H1 (cell line): Measurements from ENCODE around the gene DIS3L. TPM values are rescaled to one million over a fixed set of nuclear protein-coding genes. Genes with fewer than 3 reads are reported as not detected.

ENCODE experiments used
- CTCF ChIA-PET: fragments of 300-600 bp; sonication (Branson Sonifier 250); formaldehyde crosslinking; loops from one replicate; lab custom pipeline; 2021; ENCODE audit not compliant: partially characterized antibody; lab: Charles Lee
- POLR2A ChIA-PET: fragments of 300-600 bp; sonication (Branson Sonifier 250); formaldehyde crosslinking; loops from one replicate; lab custom pipeline; 2021; ENCODE audit warnings: inconsistent platforms; ENCODE audit not compliant: partially characterized antibody; lab: Charles Lee
- DNase-seq, 2 experiments: peaks; one replicate each; pipeline versions ENCODE4 v3.0.0 to v3.0.0-alpha.2; 2010 to 2022; ENCODE audit warnings: low spot score in 2 of 2, low read depth in 1 of 2, mixed read lengths in 1 of 2
- FAIRE-seq: peaks from 2 replicates; lab custom pipeline; 2011; peaks lifted over from hg19 to GRCh38; lab: Jason Lieb, UNC
- H2AFZ ChIP-seq: 2 replicates; pipeline ENCODE4 v1.8.1; 2012; ENCODE audit warnings: low read length, inconsistent platforms
- H2AK5ac ChIP-seq: 2 replicates; pipeline ENCODE4 v1.6.1; 2013; ENCODE audit warnings: low read depth, low read length
- H2BK120ac ChIP-seq: replicated peaks from 2 replicates; pipeline ENCODE3; 2013; ENCODE audit warnings: low read depth, low read length, inconsistent platforms
- H2BK12ac ChIP-seq: 2 replicates; pipeline ENCODE4 v1.6.1; 2013; ENCODE audit warnings: low read depth, low read length
- H2BK15ac ChIP-seq: 2 replicates; pipeline ENCODE4 v1.6.1; 2013; ENCODE audit warnings: low read length
- H2BK20ac ChIP-seq: 2 replicates; pipeline ENCODE4 v1.6.1; 2013; ENCODE audit warnings: low read length
- H2BK5ac ChIP-seq: 2 replicates; pipeline ENCODE4 v1.6.1; 2013; ENCODE audit warnings: low read depth, low read length
- H3K14ac ChIP-seq: 2 replicates; pipeline ENCODE4 v1.6.1; 2013; ENCODE audit warnings: inconsistent platforms; ENCODE audit not compliant: insufficient read length
- H3K18ac ChIP-seq: 2 replicates; pipeline ENCODE4 v1.6.1; 2013; ENCODE audit warnings: low read length; ENCODE audit errors: extremely low read depth
- H3K23ac ChIP-seq: 2 replicates; pipeline ENCODE4 v1.6.1; 2013; ENCODE audit warnings: inconsistent platforms; ENCODE audit not compliant: insufficient read length
- H3K23me2 ChIP-seq: 2 replicates; pipeline ENCODE4 v1.6.1; 2013; ENCODE audit warnings: low read depth, low read length
- H3K27ac ChIP-seq: 2 replicates; pipeline ENCODE4 v1.6.1; 2011; ENCODE audit warnings: low read depth, low read length, inconsistent platforms
- H3K27me3 ChIP-seq, 4 experiments: replicated peaks in 1 of 4; 1 replicate in 1 of 4; 2 replicates in 3 of 4; pipeline versions ENCODE4 v1.6.1 to v1.8.1; 2011 to 2013; ENCODE audit warnings: low read length in 3 of 4, mild to moderate bottlenecking in 3 of 4, inconsistent platforms in 2 of 4, mixed read lengths in 2 of 4, moderate library complexity in 1 of 4; ENCODE audit not compliant: control insufficient read depth in 3 of 4, insufficient read depth in 3 of 4; ENCODE audit errors: extremely low read depth in 1 of 4
- H3K36me3 ChIP-seq, 4 experiments: 2 replicates each; pipeline versions ENCODE4 v1.6.1 to v1.8.1; 2011 to 2013; ENCODE audit warnings: mild to moderate bottlenecking in 4 of 4, low read length in 3 of 4, moderate library complexity in 2 of 4, control low read depth in 1 of 4, inconsistent platforms in 1 of 4; ENCODE audit not compliant: insufficient read depth in 4 of 4, control insufficient read depth in 2 of 4
- H3K4ac ChIP-seq: replicated peaks from 2 replicates; pipeline ENCODE3; 2013; ENCODE audit warnings: low read length, low read depth, mixed read lengths, inconsistent platforms; ENCODE audit not compliant: insufficient read length
- H3K4me1 ChIP-seq, 4 experiments: replicated peaks in 1 of 4; 1 replicate in 1 of 4; 2 replicates in 3 of 4; pipeline versions ENCODE4 v1.6.1 to v1.8.1; 2011 to 2013; ENCODE audit warnings: low read length in 3 of 4, inconsistent platforms in 2 of 4, mixed read lengths in 1 of 4; ENCODE audit not compliant: insufficient read depth in 4 of 4, control insufficient read depth in 3 of 4
- H3K4me2 ChIP-seq, 2 experiments: 2 replicates each; pipeline versions ENCODE4 v1.6.1 to v1.8.1; 2011 to 2013; ENCODE audit warnings: low read depth in 2 of 2, low read length in 2 of 2, control low read depth in 1 of 2, inconsistent platforms in 1 of 2, mild to moderate bottlenecking in 1 of 2; ENCODE audit not compliant: insufficient read depth in 1 of 2
- H3K4me3 ChIP-seq, 4 experiments: fragments of 200-600, 300-600 bp in 1 of 4; sonication (generic), shearing (Covaris generic), sonication (Bioruptor Twin) in 1 of 4; 2 replicates each; pipeline versions ENCODE4 v1.5.1 to v1.8.1; 2011 to 2016; ENCODE audit warnings: low read length in 4 of 4, low read depth in 3 of 4, control low read depth in 2 of 4, inconsistent platforms in 2 of 4, mild to moderate bottlenecking in 2 of 4, mixed read lengths in 1 of 4, moderate library complexity in 1 of 4; ENCODE audit not compliant: insufficient read depth in 2 of 4; ENCODE audit errors: extremely low read depth in 1 of 4
- H3K56ac ChIP-seq: replicated peaks from 2 replicates; pipeline ENCODE3; 2013; ENCODE audit warnings: low read depth, mild to moderate bottlenecking, mixed read lengths, low read length, inconsistent platforms; ENCODE audit not compliant: insufficient read length
- H3K79me1 ChIP-seq: 2 replicates; pipeline ENCODE4 v1.6.1; 2013; ENCODE audit warnings: low read depth, low read length, control low read depth
- H3K79me2 ChIP-seq, 2 experiments: 2 replicates each; pipeline versions ENCODE4 v1.6.1 to v1.8.1; 2012 to 2013; ENCODE audit warnings: low read length in 2 of 2, mild to moderate bottlenecking in 2 of 2, inconsistent platforms in 1 of 2; ENCODE audit not compliant: insufficient read depth in 2 of 2, control insufficient read depth in 1 of 2
- H3K9ac ChIP-seq, 4 experiments: replicated peaks in 1 of 4; 1 replicate in 1 of 4; 2 replicates in 3 of 4; pipeline versions ENCODE4 v1.6.1 to v1.8.1; 2011 to 2013; ENCODE audit warnings: low read depth in 3 of 4, low read length in 3 of 4, control low read depth in 2 of 4, mild to moderate bottlenecking in 2 of 4, moderate library complexity in 2 of 4, inconsistent platforms in 1 of 4; ENCODE audit errors: extremely low read depth in 1 of 4
- H3K9me3 ChIP-seq, 2 experiments: 2 replicates each; pipeline versions ENCODE4 v1.6.1 to v1.8.1; 2012 to 2013; ENCODE audit warnings: mild to moderate bottlenecking in 2 of 2, moderate library complexity in 2 of 2, control low read depth in 1 of 2, inconsistent platforms in 1 of 2, low read depth in 1 of 2, low read length in 1 of 2, mixed read lengths in 1 of 2; ENCODE audit not compliant: insufficient read depth in 2 of 2
- H4K20me1 ChIP-seq, 2 experiments: replicated peaks in 1 of 2; 2 replicates each; pipeline versions ENCODE3 to v1.8.1; 2011 to 2013; ENCODE audit warnings: inconsistent platforms in 2 of 2, low read length in 2 of 2, mild to moderate bottlenecking in 1 of 2; ENCODE audit not compliant: insufficient read depth in 2 of 2, control insufficient read depth in 1 of 2
- H4K5ac ChIP-seq: 2 replicates; pipeline ENCODE4 v1.6.1; 2013; ENCODE audit warnings: low read length, low read depth, mixed read lengths, inconsistent platforms; ENCODE audit not compliant: insufficient read length
- H4K8ac ChIP-seq: 2 replicates; pipeline ENCODE4 v1.8.0; 2013; ENCODE audit warnings: mild to moderate bottlenecking, moderate library complexity, low read length, inconsistent platforms; ENCODE audit not compliant: insufficient read depth; ENCODE audit errors: extremely low read depth
- H4K91ac ChIP-seq: replicated peaks from 2 replicates; pipeline ENCODE3; 2013; ENCODE audit warnings: low read length, mixed read lengths, inconsistent platforms; ENCODE audit not compliant: insufficient read length
- CEBPB ChIP-seq: IDR thresholded peaks from 2 replicates; pipeline ENCODE4 v1.6.1; 2012; ENCODE audit warnings: low read depth, low read length
- CHD1 ChIP-seq: IDR thresholded peaks from 2 replicates; pipeline ENCODE4 v1.6.1; 2012; ENCODE audit warnings: low read depth, low read length, improper control_type of control experiment
- EP300 ChIP-seq, 2 experiments: IDR thresholded peaks; 1 replicate in 1 of 2; 2 replicates in 1 of 2; pipeline ENCODE4 v1.6.1; 2011 to 2012; ENCODE audit warnings: low read depth in 2 of 2, low read length in 2 of 2, mild to moderate bottlenecking in 2 of 2, borderline replicate concordance in 1 of 2, inconsistent platforms in 1 of 2, moderate library complexity in 1 of 2
- FOSL1 ChIP-seq: IDR thresholded peaks from 2 replicates; pipeline ENCODE4 v1.6.1; 2011; ENCODE audit warnings: mild to moderate bottlenecking, low read depth, low read length, moderate library complexity; ENCODE audit not compliant: insufficient read depth
- KDM4A ChIP-seq: IDR thresholded peaks from one replicate; pipeline ENCODE4 v1.7.1; 2012; ENCODE audit warnings: low read depth, mild to moderate bottlenecking, moderate library complexity, low read length, inconsistent platforms; ENCODE audit not compliant: severe bottlenecking
- NRF1 ChIP-seq: IDR thresholded peaks from 2 replicates; pipeline ENCODE4 v1.6.1; 2011; ENCODE audit warnings: mild to moderate bottlenecking, low read depth, low read length, improper control_type of control experiment
- POLR2AphosphoS5 ChIP-seq: IDR thresholded peaks from 2 replicates; pipeline ENCODE4 v1.6.1; 2011; ENCODE audit warnings: low read depth, low read length
- POU5F1 ChIP-seq: IDR thresholded peaks from 2 replicates; pipeline ENCODE4 v1.6.1; 2011; ENCODE audit warnings: low read depth, mild to moderate bottlenecking, low read length, moderate library complexity
- SP4 ChIP-seq: IDR thresholded peaks from 2 replicates; pipeline ENCODE4 v1.6.1; 2012; ENCODE audit warnings: low read length, inconsistent platforms
- WGBS, 2 experiments: shearing (Covaris generic) in 1 of 2; methylation state at CpG; one replicate each; pipeline versions ENCODE4 v1.1.6 to v1.1.7; 2013 to 2015; ENCODE audit warnings: low lambda C conversion rate in 2 of 2, mixed read lengths in 2 of 2, inconsistent platforms in 1 of 2, low coverage in 1 of 2, missing lambda C conversion rate in 1 of 2; ENCODE audit not compliant: insufficient replicate concordance in 2 of 2, insufficient coverage in 1 of 2, insufficient read length in 1 of 2; ENCODE audit errors: extremely low coverage in 1 of 2, missing lambda C conversion rate in 1 of 2; 5-methylcytosine and 5-hydroxymethylcytosine counted together
- polyA plus RNA-seq, 7 experiments: library from polyadenylated mRNA; depleted of rRNA in 3 of 7; stranded (reverse) in 5 of 7; unstranded in 2 of 7; fragments of >200 nt in 5 of 7; fragments of 200-250 nt in 2 of 7; gene quantifications; 1 replicate in 5 of 7; 2 replicates in 1 of 7; 4 replicates in 1 of 7; pipeline versions ENCODE4 v1.2.1 to v1.2.3, GENCODE V29; 2011 to 2013; ENCODE audit warnings: missing spikeins in 2 of 7, mixed read lengths in 2 of 7
- total RNA-seq: library from RNA; stranded (reverse); fragmentation: NEBNext Ultra II Directional; extraction: Animal tissue kit (Norgen Biotek cat#: 25700); gene quantifications from 2 replicates; pipeline ENCODE4 v1.2.1, GENCODE V29; 2021
- TF ChIP-seq, protein P1 (sequence below): IDR thresholded peaks from 2 replicates; pipeline ENCODE4 v1.6.1; 2012; ENCODE audit warnings: inconsistent platforms

DIS3L gene
- total and polyA plus RNA-seq, 2 of the 8 experiments (the other 6 are each of a cell fraction or from before 2014, with no cell fraction given), result 8.7 to 25.0 TPM

DNA sequence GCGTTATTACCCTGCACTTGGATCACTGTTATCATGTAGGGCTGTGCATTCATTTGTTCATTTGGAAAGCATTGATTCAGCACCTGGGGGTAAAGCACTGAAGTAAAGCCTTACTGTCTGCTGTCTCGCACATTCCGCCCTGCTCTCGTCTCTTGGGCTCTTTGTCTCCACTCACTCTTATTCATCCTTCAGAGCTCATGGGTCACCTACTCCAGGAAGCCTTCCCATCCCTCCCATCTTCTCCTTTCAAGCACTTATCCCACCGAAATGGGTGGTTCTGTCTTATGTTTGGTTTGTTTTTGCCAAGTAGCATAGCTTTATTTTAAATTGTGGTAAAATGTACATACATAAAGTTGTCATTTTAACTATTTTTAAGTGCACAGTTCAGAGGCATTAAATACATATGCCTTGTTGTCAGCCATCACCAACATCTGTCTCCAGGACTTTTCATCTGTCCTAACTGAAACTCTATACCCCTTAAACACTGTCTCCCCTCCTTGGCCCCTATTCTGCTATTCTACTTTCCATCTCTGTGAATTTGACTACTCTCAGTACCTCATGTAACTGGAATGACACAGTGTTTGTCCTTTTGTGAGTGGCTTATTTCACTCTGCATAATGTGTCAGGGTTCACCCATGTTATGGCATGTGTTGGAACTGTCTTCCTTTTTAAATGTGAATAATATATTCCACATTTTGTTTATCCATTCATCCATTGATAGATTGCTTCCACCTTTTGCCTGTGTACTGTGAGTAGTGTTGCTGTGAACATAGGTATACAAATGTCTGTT, 9.3 kb downstream of the DIS3L start:
- Histone ChIP-seq H2BK15ac (no peak overlapping the region), H3K23ac (no peak overlapping the region), H4K20me1 (peaks cover 0 to 2% of the 10 kb centered on the region in 2 experiments), H3K56ac (no peak overlapping the region), H3K4me2 (no peak overlapping the region), H3K79me1 (no peaks in the 10 kb centered on the region; the same call in 1 of the 2 replicates), H3K23me2 (no peaks in the 10 kb centered on the region), H2AK5ac (no peak overlapping the region), H2BK20ac (no peak overlapping the region), H4K91ac (no peak overlapping the region), H2BK120ac (no peak overlapping the region), H4K8ac (no peak overlapping the region), H2BK12ac (no peak overlapping the region), H3K4ac (no peak overlapping the region), H3K9me3 (no peaks in the 10 kb centered on the region), H2BK5ac (no peak overlapping the region), H3K27ac (no peak overlapping the region), H4K5ac (no peak overlapping the region), H3K4me3 (no peak overlapping the region), H2AFZ (no peak overlapping the region), H3K9ac (no peak overlapping the region), H3K4me1 (peaks cover 0 to 2% (median 0%) of the 10 kb centered on the region in 4 experiments; a peak in 2 of 7 replicates), H3K79me2 (no peaks in the 10 kb centered on the region), H3K18ac (no peak overlapping the region), H3K36me3 (no peaks in the 10 kb centered on the region), H3K27me3 (no peaks in the 10 kb centered on the region), H3K14ac (no peak overlapping the region)
- DNase-seq (no peak), FAIRE-seq (no peak)
- POLR2A ChIA-PET, result interaction anchor here (0.9 to 1.2 kb wide), 3 partner anchors 9 to 202 kb away, joined by 3 to 6 read pairs (median 3); partner anchors contain the start of genes RPL4 and ZWILCH
- no peak for TF ChIP-seq CHD1
- TF ChIP-seq POLR2AphosphoS5, result no peak
- TF ChIP-seq POU5F1, result no peak
- TF ChIP-seq KDM4A, result no peak
- no peak for TF ChIP-seq EP300 (IDR thresholded peaks at IDR 0.05; ENCODE audit: borderline replicate concordance in 1 of 2, low read depth in 2 of 2, low read length in 2 of 2)
- no peak for TF ChIP-seq NRF1
- no peak for TF ChIP-seq FOSL1
- TF ChIP-seq CEBPB, result no peak
- TF ChIP-seq, protein P1, sequence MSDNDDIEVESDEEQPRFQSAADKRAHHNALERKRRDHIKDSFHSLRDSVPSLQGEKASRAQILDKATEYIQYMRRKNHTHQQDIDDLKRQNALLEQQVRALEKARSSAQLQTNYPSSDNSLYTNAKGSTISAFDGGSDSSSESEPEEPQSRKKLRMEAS, result no peak
- TF ChIP-seq SP4, result no peak
- 88% methylated on average over 5 of the region's 5 CpGs; no CpG with 5 or more reads in 1 of the 2 experiments for WGBS, 2 experiments
- CTCF ChIA-PET, result interaction anchor here (0.9 kb wide), 1 partner anchor 15 kb away, joined by 4 read pairs; no protein-coding TSS in a partner anchor
